Measurements from ENCODE around the gene INSYN2B.

Gene INSYN2B

GRCh38 chr5:170008376-170008775 is 28.1 kb upstream of the INSYN2B start:
- H3K23ac ChIP-seq (ENCODE audit: low read depth, low read length, poor library complexity): no peak overlapping the region
- DNase-seq (ENCODE audit: low spot score): no peak

GRCh38 chr5:170006021-170006420 is 25.7 kb upstream of the INSYN2B start:
- Histone ChIP-seq H3K4me3 (ENCODE audit: low read length in 2 of 2) (no peak overlapping the region), H2AK5ac (ENCODE audit: low read depth, low read length) (no peak overlapping the region), H3K14ac (ENCODE audit: low read length) (no peak overlapping the region), H3K9ac (ENCODE audit: low read depth, low read length, poor library complexity) (no peak overlapping the region), H3K4ac (ENCODE audit: low read length) (no peak overlapping the region), H2AFZ (ENCODE audit: low read length) (no peak overlapping the region), H4K91ac (ENCODE audit: low read depth, low read length, poor library complexity) (no peak overlapping the region), H3K18ac (ENCODE audit: low read length) (no peak overlapping the region), H3K36me3 (replicated peaks in 1 of 2; ENCODE audit: control insufficient read depth in 2 of 2, insufficient read depth in 2 of 2, low read length in 2 of 2) (no peaks in the 10 kb centered on the region), H2BK15ac (ENCODE audit: low read length) (no peak overlapping the region), H2BK120ac (ENCODE audit: low read depth, low read length) (no peak overlapping the region), H3K4me1 (ENCODE audit: control insufficient read depth in 2 of 2, insufficient read depth in 1 of 2, low read depth in 1 of 2, low read length in 2 of 2) (no peaks in the 10 kb centered on the region), H2BK12ac (ENCODE audit: low read length) (no peak overlapping the region), H3K27me3 (ENCODE audit: control insufficient read depth in 3 of 3, insufficient read depth in 3 of 3, low read depth in 1 of 3, low read length in 3 of 3) (no peaks in the 10 kb centered on the region), H2BK5ac (ENCODE audit: low read length) (no peak overlapping the region), H3K4me2 (ENCODE audit: insufficient read depth, low read length, poor library complexity, severe bottlenecking) (no peak overlapping the region), H3K27ac (replicated peaks; ENCODE audit: low read length) (no peak overlapping the region), H3K79me1 (ENCODE audit: low read depth, low read length) (no peaks in the 10 kb centered on the region), H4K8ac (ENCODE audit: low read depth, low read length) (no peak overlapping the region), H3K23ac (ENCODE audit: low read depth, low read length, poor library complexity) (no peak overlapping the region), H3K9me3 (replicated peaks in 1 of 2; ENCODE audit: control insufficient read depth in 2 of 2, insufficient read depth in 1 of 2, low read depth in 1 of 2, low read length in 2 of 2) (no peaks in the 10 kb centered on the region)
- DNase-seq (ENCODE audit: low spot score): no peak
- no CpG with 5 or more reads among the region's 6 CpGs for WGBS, 2 donors (ENCODE audit: extremely low coverage in 2 of 2, insufficient read length in 2 of 2, insufficient replicate concordance in 1 of 2)

More at GRCh38 chr5:170008376-170008775, 28.1 kb upstream of the INSYN2B start:
- H3K79me1 ChIP-seq (ENCODE audit: low read depth, low read length): no peaks in the 10 kb centered on the region
- no peak overlapping the region for H3K27ac ChIP-seq (replicated peaks; ENCODE audit: low read length)
- H2BK12ac ChIP-seq (ENCODE audit: low read length): no peak overlapping the region
- no peak overlapping the region for H2AFZ ChIP-seq (ENCODE audit: low read length)
- no peak overlapping the region for H2BK5ac ChIP-seq (ENCODE audit: low read length)
- no peak overlapping the region for H3K14ac ChIP-seq (ENCODE audit: low read length)
- H3K4ac ChIP-seq (ENCODE audit: low read length): no peak overlapping the region
- no peak overlapping the region for H2AK5ac ChIP-seq (ENCODE audit: low read depth, low read length)
- no peak overlapping the region for H4K8ac ChIP-seq (ENCODE audit: low read depth, low read length)
- no peaks in the 10 kb centered on the region for H3K9me3 ChIP-seq (replicated peaks in 1 of 2; ENCODE audit: control insufficient read depth in 2 of 2, insufficient read depth in 1 of 2, low read depth in 1 of 2, low read length in 2 of 2)
- no peak overlapping the region for H3K9ac ChIP-seq (ENCODE audit: low read depth, low read length, poor library complexity)
- WGBS, 2 donors (ENCODE audit: extremely low coverage in 2 of 2, insufficient read length in 2 of 2, insufficient replicate concordance in 1 of 2): no CpG with 5 or more reads among the region's 6 CpGs
- H3K36me3 ChIP-seq (replicated peaks in 1 of 2; ENCODE audit: control insufficient read depth in 2 of 2, insufficient read depth in 2 of 2, low read length in 2 of 2): no peaks in the 10 kb centered on the region
- H3K27me3 ChIP-seq (ENCODE audit: control insufficient read depth in 3 of 3, insufficient read depth in 3 of 3, low read depth in 1 of 3, low read length in 3 of 3): no peaks in the 10 kb centered on the region
- no peak overlapping the region for H4K91ac ChIP-seq (ENCODE audit: low read depth, low read length, poor library complexity)
- no peak overlapping the region for H2BK15ac ChIP-seq (ENCODE audit: low read length)
- H3K18ac ChIP-seq (ENCODE audit: low read length): no peak overlapping the region
- no peak overlapping the region for H3K4me2 ChIP-seq (ENCODE audit: insufficient read depth, low read length, poor library complexity, severe bottlenecking)
- H3K4me1 ChIP-seq (ENCODE audit: control insufficient read depth in 2 of 2, insufficient read depth in 1 of 2, low read depth in 1 of 2, low read length in 2 of 2): no peaks in the 10 kb centered on the region
- H3K4me3 ChIP-seq (ENCODE audit: low read length in 2 of 2): no peak overlapping the region
- H2BK120ac ChIP-seq (ENCODE audit: low read depth, low read length): no peak overlapping the region

GRCh38 chr5:170000155-170000554 is 19.9 kb upstream of the INSYN2B start:
- Histone ChIP-seq H4K8ac (ENCODE audit: low read depth, low read length) (no peak overlapping the region), H2BK12ac (ENCODE audit: low read length) (no peak overlapping the region), H3K9me3 (replicated peaks in 1 of 2; ENCODE audit: control insufficient read depth in 2 of 2, insufficient read depth in 1 of 2, low read depth in 1 of 2, low read length in 2 of 2) (no peaks in the 10 kb centered on the region), H3K4me2 (ENCODE audit: insufficient read depth, low read length, poor library complexity, severe bottlenecking) (no peak overlapping the region), H2AK5ac (ENCODE audit: low read depth, low read length) (no peak overlapping the region), H3K27me3 (ENCODE audit: control insufficient read depth in 3 of 3, insufficient read depth in 3 of 3, low read depth in 1 of 3, low read length in 3 of 3) (no peaks in the 10 kb centered on the region), H3K27ac (replicated peaks; ENCODE audit: low read length) (no peak overlapping the region), H2BK5ac (ENCODE audit: low read length) (no peak overlapping the region), H4K91ac (ENCODE audit: low read depth, low read length, poor library complexity) (no peak overlapping the region), H3K23ac (ENCODE audit: low read depth, low read length, poor library complexity) (no peak overlapping the region), H2BK120ac (ENCODE audit: low read depth, low read length) (no peak overlapping the region), H3K4ac (ENCODE audit: low read length) (no peak overlapping the region), H3K14ac (ENCODE audit: low read length) (no peak overlapping the region), H3K36me3 (replicated peaks in 1 of 2; ENCODE audit: control insufficient read depth in 2 of 2, insufficient read depth in 2 of 2, low read length in 2 of 2) (no peaks in the 10 kb centered on the region), H2AFZ (ENCODE audit: low read length) (no peak overlapping the region), H3K4me3 (ENCODE audit: low read length in 2 of 2) (no peak overlapping the region), H2BK15ac (ENCODE audit: low read length) (no peak overlapping the region), H3K4me1 (ENCODE audit: control insufficient read depth in 2 of 2, insufficient read depth in 1 of 2, low read depth in 1 of 2, low read length in 2 of 2) (no peaks in the 10 kb centered on the region), H3K79me1 (ENCODE audit: low read depth, low read length) (no peaks in the 10 kb centered on the region), H3K18ac (ENCODE audit: low read length) (no peak overlapping the region), H3K9ac (ENCODE audit: low read depth, low read length, poor library complexity) (no peak overlapping the region)
- no peak for DNase-seq (ENCODE audit: low spot score)
- no CpG with 5 or more reads among the region's 2 CpGs for WGBS, 2 donors (ENCODE audit: extremely low coverage in 2 of 2, insufficient read length in 2 of 2, insufficient replicate concordance in 1 of 2)

DNA sequence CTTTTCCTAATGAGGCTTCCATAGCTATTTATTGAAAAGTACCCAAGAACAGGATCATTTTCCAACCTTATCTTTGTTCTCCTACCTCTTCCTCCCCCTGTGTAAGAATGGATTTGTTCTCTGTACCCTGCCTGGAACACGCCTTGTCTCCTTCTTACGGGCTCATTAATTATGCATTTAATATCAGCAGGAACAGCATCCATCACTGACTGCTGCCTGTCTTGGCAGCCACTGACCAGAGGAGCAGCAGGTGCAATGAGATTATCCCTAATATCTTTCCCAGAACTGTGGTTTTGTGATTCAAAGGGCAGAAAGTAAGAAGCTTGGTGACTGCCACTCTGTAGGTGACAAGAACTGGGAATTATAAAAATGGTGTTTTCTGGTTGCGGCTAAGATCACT is 19.3 kb upstream of the INSYN2B start:
- no peak overlapping the region for H3K18ac ChIP-seq (ENCODE audit: low read length)
- H2BK15ac ChIP-seq (ENCODE audit: low read length): no peak overlapping the region
- H2BK120ac ChIP-seq (ENCODE audit: low read depth, low read length): no peak overlapping the region
- DNase-seq (ENCODE audit: low spot score): no peak
- no CpG with 5 or more reads among the region's 3 CpGs for WGBS, 2 donors (ENCODE audit: extremely low coverage in 2 of 2, insufficient read length in 2 of 2, insufficient replicate concordance in 1 of 2)
- H3K9me3 ChIP-seq (replicated peaks in 1 of 2; ENCODE audit: control insufficient read depth in 2 of 2, insufficient read depth in 1 of 2, low read depth in 1 of 2, low read length in 2 of 2): no peaks in the 10 kb centered on the region
- H4K8ac ChIP-seq (ENCODE audit: low read depth, low read length): no peak overlapping the region
- no peaks in the 10 kb centered on the region for H3K27me3 ChIP-seq (ENCODE audit: control insufficient read depth in 3 of 3, insufficient read depth in 3 of 3, low read depth in 1 of 3, low read length in 3 of 3)
- H2AFZ ChIP-seq (ENCODE audit: low read length): no peak overlapping the region
- H2BK12ac ChIP-seq (ENCODE audit: low read length): no peak overlapping the region
- no peak overlapping the region for H3K4me2 ChIP-seq (ENCODE audit: insufficient read depth, low read length, poor library complexity, severe bottlenecking)
- H3K23ac ChIP-seq (ENCODE audit: low read depth, low read length, poor library complexity): no peak overlapping the region
- H2BK5ac ChIP-seq (ENCODE audit: low read length): no peak overlapping the region
- no peaks in the 10 kb centered on the region for H3K36me3 ChIP-seq (replicated peaks in 1 of 2; ENCODE audit: control insufficient read depth in 2 of 2, insufficient read depth in 2 of 2, low read length in 2 of 2)
- H3K4me3 ChIP-seq (ENCODE audit: low read length in 2 of 2): no peak overlapping the region
- H3K4me1 ChIP-seq (ENCODE audit: control insufficient read depth in 2 of 2, insufficient read depth in 1 of 2, low read depth in 1 of 2, low read length in 2 of 2): no peaks in the 10 kb centered on the region
- H3K14ac ChIP-seq (ENCODE audit: low read length): no peak overlapping the region
- no peak overlapping the region for H2AK5ac ChIP-seq (ENCODE audit: low read depth, low read length)
- no peak overlapping the region for H3K27ac ChIP-seq (replicated peaks; ENCODE audit: low read length)
- H3K79me1 ChIP-seq (ENCODE audit: low read depth, low read length): no peaks in the 10 kb centered on the region
- no peak overlapping the region for H3K4ac ChIP-seq (ENCODE audit: low read length)
- H4K91ac ChIP-seq (ENCODE audit: low read depth, low read length, poor library complexity): no peak overlapping the region
- no peak overlapping the region for H3K9ac ChIP-seq (ENCODE audit: low read depth, low read length, poor library complexity)

Data from neuronal stem cell (in vitro differentiated cells).